Lower leg skin (tissue), 4 donors: ENCODE data around the gene RAB40AL. TPM values are rescaled to one million over a fixed set of nuclear protein-coding genes. Genes with fewer than 3 reads are reported as not detected.
"Not testable (repeated sequence)": the region's sequence is repeated elsewhere in the genome, so short reads cannot be mapped to it uniquely, and the experiment has no call there.

Experiments used
- DNase-seq, 2 donors: peaks; one replicate each; pipeline ENCODE4 v3.0.0-alpha.2; 2019; ENCODE audit warnings: low spot score in 2 of 2
- H3K4me3 ChIP-seq: fragments of 200-600 bp; sonication (generic); 2 replicates; pipeline ENCODE4 v1.5.1; 2017; ENCODE audit warnings: mild to moderate bottlenecking, low read depth; ENCODE audit not compliant: poor library complexity, severe bottlenecking
- CTCF ChIP-seq, 3 donors: fragments of 450-650 bp; IDR thresholded peaks; one replicate each; pipeline ENCODE4 v1.5.1; 2016; ENCODE audit warnings: antibody characterized with exemption in 3 of 3, mild to moderate bottlenecking in 3 of 3, moderate library complexity in 2 of 3
- POLR2A ChIP-seq, 2 donors: fragments of 450-650 bp; IDR thresholded peaks; one replicate each; pipeline ENCODE4 v1.6.1; 2016 to 2017; ENCODE audit warnings: antibody characterized with exemption in 2 of 2, mild to moderate bottlenecking in 1 of 2, moderate library complexity in 1 of 2
- WGBS, 2 donors: methylation state at CpG; one replicate each; pipeline ENCODE4 v1.1.5; 2018; 5-methylcytosine and 5-hydroxymethylcytosine counted together
- intact Hi-C: fragments of 100-400 bp; cut with DNase I; formaldehyde crosslinking; loops from one replicate; pipeline ENCODE4 v1.15.0; 2023; ENCODE audit warnings: low total_unique reads
- total RNA-seq, 4 donors: library from RNA; depleted of rRNA; stranded (reverse); fragments of >200 nt; gene quantifications; one replicate each; pipeline ENCODE4 v1.1.0, GENCODE V29; 2016

Gene RAB40AL
- total RNA-seq, 4 donors from 2014 or later = 0.42 to 1.0 TPM; not detected in 2

- 33 to 94% methylated on average over 3 to 4 of the region's 4 CpGs for WGBS, 2 donors
Observed at GRCh38 chrX:102959471-102959870, 22.4 kb downstream of the RAB40AL start.

GRCh38 chrX:102963955-102964354, 26.9 kb downstream of the RAB40AL start:
- WGBS, 2 donors = 52 to 92% methylated on average over 1 of the region's 1 CpG
- TF ChIP-seq CTCF (IDR thresholded peaks at IDR 0.05) = no peak
- no peak for TF ChIP-seq POLR2A (IDR thresholded peaks at IDR 0.05)
- intact Hi-C loops = no loop called here
- no peak for DNase-seq
- no peak overlapping the region for H3K4me3 ChIP-seq

More at GRCh38 chrX:102959471-102959870, 22.4 kb downstream of the RAB40AL start:
- no peak overlapping the region for H3K4me3 ChIP-seq
- no peak for DNase-seq
- intact Hi-C loops = no loop called here
- no peak for TF ChIP-seq CTCF (IDR thresholded peaks at IDR 0.05)
- TF ChIP-seq POLR2A (IDR thresholded peaks at IDR 0.05) = no peak

GRCh38 chrX:102964940-102965339, 27.9 kb downstream of the RAB40AL start:
- WGBS, 2 donors = 10 to 36% methylated on average over 1 of the region's 1 CpG
- no peak for DNase-seq
- no peak for TF ChIP-seq CTCF (IDR thresholded peaks at IDR 0.05)
- no peak for TF ChIP-seq POLR2A (IDR thresholded peaks at IDR 0.05)
- intact Hi-C loops = no loop called here
- H3K4me3 ChIP-seq = no peak overlapping the region

GRCh38 chrX:102966701-102967100, 29.6 kb downstream of the RAB40AL start:
- 75 to 85% methylated on average over 3 of the region's 3 CpGs for WGBS, 2 donors
- H3K4me3 ChIP-seq = no peak overlapping the region
- DNase-seq = no peak
- intact Hi-C loops = no loop called here
- TF ChIP-seq POLR2A (IDR thresholded peaks at IDR 0.05) = no peak
- TF ChIP-seq CTCF (IDR thresholded peaks at IDR 0.05) = no peak

- no peak for TF ChIP-seq CTCF (IDR thresholded peaks at IDR 0.05)
- WGBS, 2 donors = 77 to 92% methylated on average over 2 of the region's 2 CpGs
- H3K4me3 ChIP-seq = no peak overlapping the region
- intact Hi-C loops = no loop called here
- DNase-seq = no peak
Observed at GRCh38 chrX:102968216-102968615, 31.1 kb downstream of the RAB40AL start.

GRCh38 chrX:102971536-102971935, 34.5 kb downstream of the RAB40AL start:
- intact Hi-C loops, DNase-seq: not testable (repeated sequence)

More at GRCh38 chrX:102971536-102971935, 34.5 kb downstream of the RAB40AL start:
- not testable (repeated sequence) for H3K4me3 ChIP-seq
